Astrocyte of the cerebellum (primary cell): ENCODE measurements around the gene SERPINB1.

ENCODE experiments used
- DNase-seq: peaks from one replicate; pipeline ENCODE4 v3.0.0-alpha.2; 2011; ENCODE audit warnings: low read depth
- H3K4me3 ChIP-seq: 2 replicates; pipeline ENCODE4 v1.5.1; 2011; ENCODE audit warnings: mild to moderate bottlenecking, low read depth, low read length, moderate library complexity
- in situ Hi-C: cut with HindIII; loops from 2 replicates; pipeline ENCODE4 v1.10.0; 2017; ENCODE audit warnings: low sequenced_read_pairs
- TF ChIP-seq, protein P1 (sequence below): IDR thresholded peaks from 2 replicates; pipeline ENCODE4 v1.5.1; 2012; ENCODE audit warnings: low read length, low read depth, moderate library complexity, mild to moderate bottlenecking; ENCODE audit errors: missing control alignments

Gene SERPINB1

GRCh38 chr6:2872423-2873358, 31.0 kb upstream of the SERPINB1 start:
- TF ChIP-seq, protein P1, sequence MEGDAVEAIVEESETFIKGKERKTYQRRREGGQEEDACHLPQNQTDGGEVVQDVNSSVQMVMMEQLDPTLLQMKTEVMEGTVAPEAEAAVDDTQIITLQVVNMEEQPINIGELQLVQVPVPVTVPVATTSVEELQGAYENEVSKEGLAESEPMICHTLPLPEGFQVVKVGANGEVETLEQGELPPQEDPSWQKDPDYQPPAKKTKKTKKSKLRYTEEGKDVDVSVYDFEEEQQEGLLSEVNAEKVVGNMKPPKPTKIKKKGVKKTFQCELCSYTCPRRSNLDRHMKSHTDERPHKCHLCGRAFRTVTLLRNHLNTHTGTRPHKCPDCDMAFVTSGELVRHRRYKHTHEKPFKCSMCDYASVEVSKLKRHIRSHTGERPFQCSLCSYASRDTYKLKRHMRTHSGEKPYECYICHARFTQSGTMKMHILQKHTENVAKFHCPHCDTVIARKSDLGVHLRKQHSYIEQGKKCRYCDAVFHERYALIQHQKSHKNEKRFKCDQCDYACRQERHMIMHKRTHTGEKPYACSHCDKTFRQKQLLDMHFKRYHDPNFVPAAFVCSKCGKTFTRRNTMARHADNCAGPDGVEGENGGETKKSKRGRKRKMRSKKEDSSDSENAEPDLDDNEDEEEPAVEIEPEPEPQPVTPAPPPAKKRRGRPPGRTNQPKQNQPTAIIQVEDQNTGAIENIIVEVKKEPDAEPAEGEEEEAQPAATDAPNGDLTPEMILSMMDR, result no peak
- DNase-seq, result no peak
- H3K4me3 ChIP-seq, result no peak overlapping the region
- in situ Hi-C loops, result no loop called here

DNA sequence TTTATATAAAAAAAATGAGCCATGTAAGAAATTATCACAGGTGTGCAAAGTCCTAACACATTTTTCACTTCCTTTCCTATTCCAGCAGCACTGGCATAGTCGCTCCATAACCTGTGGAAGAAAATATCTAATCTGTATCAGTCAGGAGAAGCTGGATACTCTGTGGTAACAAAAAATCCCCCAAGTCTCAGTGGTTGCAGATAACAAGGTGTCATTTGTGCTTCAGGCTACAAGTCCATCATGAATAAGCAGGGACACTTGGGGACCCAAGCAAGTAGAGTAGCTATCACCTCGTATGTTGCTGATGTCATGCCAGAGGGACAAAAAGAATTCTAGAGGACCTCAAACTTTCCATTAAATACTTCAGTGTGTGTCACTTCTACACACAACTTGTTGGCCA, 30.3 kb upstream of the SERPINB1 start:
- TF ChIP-seq, protein P1, result no peak
- H3K4me3 ChIP-seq, result no peak overlapping the region
- DNase-seq, result no peak
- in situ Hi-C loops, result no loop called here

DNA sequence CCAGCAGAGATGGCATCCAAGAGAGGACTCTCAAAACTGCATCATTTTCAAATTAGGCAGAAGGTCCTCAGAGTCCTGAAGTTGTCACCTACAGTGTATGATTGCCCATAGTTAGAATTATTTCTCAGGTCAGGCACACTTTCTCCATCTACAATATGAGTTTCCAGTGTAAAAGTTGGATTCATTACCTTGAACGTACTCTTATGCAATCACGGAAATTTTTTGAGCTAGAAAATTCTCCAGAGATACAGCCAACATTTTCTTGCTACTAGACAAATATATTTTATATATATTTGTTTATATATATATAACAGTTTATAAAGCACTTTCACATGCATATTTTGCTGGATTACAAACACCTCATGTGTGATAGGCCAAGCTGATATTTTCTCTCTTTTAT, 29.4 kb upstream of the SERPINB1 start:
- in situ Hi-C loops, result no loop called here

DNA sequence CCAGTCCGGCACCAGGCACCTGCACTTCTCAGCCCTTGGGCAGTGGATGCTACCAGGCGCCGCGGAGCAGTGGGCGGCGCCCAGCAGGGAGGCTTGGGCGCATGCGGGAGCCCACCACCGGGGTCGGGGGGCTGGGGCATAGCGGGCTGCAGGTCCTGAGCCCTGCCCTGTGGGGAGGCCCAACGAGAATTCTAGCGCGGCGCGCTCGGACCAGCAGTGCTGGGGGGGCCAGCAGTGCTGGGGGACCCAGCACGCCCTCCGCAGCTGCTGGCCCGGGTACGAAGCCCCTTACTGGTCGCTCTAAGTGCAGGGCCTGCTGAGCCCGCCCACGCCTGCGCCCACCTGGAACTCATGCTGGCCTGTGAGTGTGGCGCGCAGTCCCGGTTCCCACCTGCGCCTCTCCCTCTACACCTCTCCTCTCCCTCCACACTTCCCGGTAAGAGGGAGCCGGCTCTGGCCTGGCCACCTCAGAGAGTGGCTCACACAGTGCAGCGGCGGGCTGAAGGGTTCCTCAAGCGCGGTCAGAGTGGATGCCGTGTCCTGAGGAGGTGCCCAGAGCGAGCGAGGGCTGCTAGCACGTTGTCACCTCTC, 28.5 kb upstream of the SERPINB1 start:
- TF ChIP-seq, protein P1, result no peak
- H3K4me3 ChIP-seq, result no peak overlapping the region
- no peak for DNase-seq
- in situ Hi-C loops, result no loop called here

More for the DNA sequence above, 29.4 kb upstream of the SERPINB1 start:
- TF ChIP-seq, protein P1, result no peak
- no peak overlapping the region for H3K4me3 ChIP-seq
- no peak for DNase-seq

DNA sequence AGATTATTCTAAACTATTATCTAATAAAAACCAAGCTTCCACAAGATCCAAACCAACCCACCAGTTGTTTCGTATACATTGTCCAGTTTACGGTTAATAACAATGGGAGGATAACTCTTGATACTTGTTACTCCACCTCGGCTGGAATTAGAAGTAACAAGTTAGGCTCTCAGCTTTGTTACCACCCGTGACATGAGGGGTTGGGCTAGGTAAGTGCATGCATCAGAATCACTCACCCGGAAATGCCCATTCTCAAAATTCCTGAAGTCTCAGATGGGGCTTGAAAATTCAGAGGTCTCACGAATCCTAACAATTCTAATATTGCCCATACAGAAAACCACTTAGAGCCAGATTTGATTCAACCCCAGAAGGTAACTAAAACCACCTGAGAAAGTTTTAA, 27.0 kb upstream of the SERPINB1 start:
- TF ChIP-seq, protein P1, result no peak
- DNase-seq, result no peak
- no peak overlapping the region for H3K4me3 ChIP-seq
- in situ Hi-C loops, result no loop called here

DNA sequence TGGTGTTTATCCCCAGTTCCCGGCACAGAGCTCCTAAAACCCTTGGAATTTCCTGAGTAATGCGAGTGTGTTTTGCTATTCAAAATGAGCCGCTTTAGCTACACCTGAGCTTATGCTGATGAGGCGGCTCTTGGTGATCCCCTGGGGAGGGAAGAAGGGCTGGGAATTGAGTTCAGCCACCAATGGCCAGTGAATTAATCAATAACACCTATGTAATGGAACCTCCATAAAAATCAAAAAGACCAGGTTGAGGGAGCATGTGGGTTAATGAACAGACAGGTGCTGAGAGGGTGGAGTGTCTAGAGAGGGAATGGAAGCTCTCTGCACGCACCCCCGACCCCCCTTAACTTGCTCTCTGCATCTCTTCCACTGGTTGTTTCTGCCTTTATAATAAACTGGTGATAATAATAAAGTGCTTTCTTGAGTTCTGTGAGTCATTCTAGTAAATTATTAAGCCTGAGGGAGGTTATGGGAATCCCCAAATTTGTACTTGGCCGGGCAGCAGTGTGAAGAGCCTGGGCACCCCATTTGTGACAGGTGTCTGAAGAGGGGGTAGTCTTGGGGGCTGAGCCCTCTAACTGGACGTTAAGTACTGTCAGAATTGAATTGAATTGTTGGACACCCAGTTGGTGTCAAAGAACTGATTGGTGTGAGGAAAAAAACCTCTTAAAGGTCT, 24.6 kb upstream of the SERPINB1 start:
- DNase-seq, result no peak
- TF ChIP-seq, protein P1, result no peak
- in situ Hi-C loops, result no loop called here
- no peak overlapping the region for H3K4me3 ChIP-seq
